Endothelial cell of umbilical vein (primary cell): Measurements from ENCODE around the gene SRGN. TPM values are rescaled to one million over a fixed set of nuclear protein-coding genes. Genes with fewer than 3 reads are reported as not detected.

Experiments
- BruUV-seq: library from RNA; stranded (reverse); fragments of 400-500 nt; replicated peaks from 2 replicates; lab custom pipeline; 2021; lab: Mats Ljungman, UMichigan
- CTCF ChIA-PET: fragments of 300-600, 350-600 bp; sonication (Branson Sonifier 250); formaldehyde crosslinking; loops from one replicate; lab custom pipeline; 2021; ENCODE audit warnings: antibody characterized with exemption, inconsistent platforms; lab: Charles Lee
- POLR2A ChIA-PET: fragments of 300-600, 350-600 bp; sonication (Branson Sonifier 250); formaldehyde crosslinking; loops from one replicate; lab custom pipeline; 2021; ENCODE audit warnings: antibody characterized with exemption, inconsistent platforms; lab: Charles Lee
- DNase-seq: peaks from one replicate; pipeline ENCODE4 v3.0.0-alpha.2; 2011; ENCODE audit warnings: low read depth, low spot score
- FAIRE-seq: peaks from 2 replicates; lab custom pipeline; 2011; peaks lifted over from hg19 to GRCh38; lab: Jason Lieb, UNC
- H2AFZ ChIP-seq: 2 replicates; pipeline ENCODE4 v1.6.0; 2012; ENCODE audit warnings: low read depth, low read length, control low read depth, inconsistent platforms
- H3K27ac ChIP-seq: 2 replicates; pipeline ENCODE4 v1.5.1; 2011; ENCODE audit warnings: low read depth, mild to moderate bottlenecking, control low read depth, low read length, moderate library complexity; ENCODE audit not compliant: insufficient read depth
- H3K27me3 ChIP-seq, 2 experiments: 2 replicates each; pipeline versions ENCODE4 v1.6.0 to v1.6.1; 2011; ENCODE audit warnings: low read length in 2 of 2, mixed read lengths in 1 of 2; ENCODE audit not compliant: control insufficient read depth in 2 of 2, insufficient read depth in 2 of 2
- H3K36me3 ChIP-seq, 2 experiments: 2 replicates in 1 of 2; 3 replicates in 1 of 2; pipeline ENCODE4 v1.5.1; 2011; ENCODE audit warnings: low read length in 2 of 2, mild to moderate bottlenecking in 1 of 2, moderate library complexity in 1 of 2; ENCODE audit not compliant: control insufficient read depth in 2 of 2, insufficient read depth in 2 of 2; ENCODE audit errors: extremely low read depth in 1 of 2
- H3K4me1 ChIP-seq: 3 replicates; pipeline ENCODE4 v1.5.1; 2011; ENCODE audit warnings: mild to moderate bottlenecking, low read length; ENCODE audit not compliant: control insufficient read depth, insufficient read depth; ENCODE audit errors: extremely low read depth
- H3K4me2 ChIP-seq: 2 replicates; pipeline ENCODE4 v1.6.1; 2011; ENCODE audit warnings: low read length, control low read depth, mixed read lengths; ENCODE audit not compliant: insufficient read depth
- H3K4me3 ChIP-seq, 3 experiments: fragments of 200-600 bp in 1 of 3; sonication (generic), shearing (Covaris generic) in 1 of 3; replicated peaks in 1 of 3; 2 replicates each; pipeline ENCODE4 v1.5.1; 2011 to 2016; ENCODE audit warnings: control low read depth in 3 of 3, low read length in 3 of 3, mild to moderate bottlenecking in 2 of 3, inconsistent platforms in 1 of 3, low read depth in 1 of 3, moderate library complexity in 1 of 3; ENCODE audit not compliant: insufficient read depth in 1 of 3
- H3K79me2 ChIP-seq: 2 replicates; pipeline ENCODE4 v1.6.0; 2012; ENCODE audit warnings: low read length, inconsistent platforms; ENCODE audit not compliant: control insufficient read depth, insufficient read depth
- H3K9ac ChIP-seq: replicated peaks from 2 replicates; pipeline ENCODE3; 2011; ENCODE audit warnings: low read length, control low read depth; ENCODE audit not compliant: insufficient read depth; ENCODE audit errors: extremely low read depth
- H3K9me1 ChIP-seq: replicated peaks from 3 replicates; pipeline ENCODE4 v1.6.0; 2011; ENCODE audit warnings: mild to moderate bottlenecking, low read length; ENCODE audit not compliant: control insufficient read depth, insufficient read depth; ENCODE audit errors: extremely low read depth
- H3K9me3 ChIP-seq: replicated peaks from 2 replicates; pipeline ENCODE4 v1.5.1; 2012; ENCODE audit warnings: low read length, inconsistent platforms; ENCODE audit not compliant: control insufficient read depth, insufficient read depth
- H4K20me1 ChIP-seq: replicated peaks from 2 replicates; pipeline ENCODE3; 2011; ENCODE audit warnings: mild to moderate bottlenecking, low read length; ENCODE audit not compliant: control insufficient read depth, insufficient read depth; ENCODE audit errors: extremely low read depth
- CTCF ChIP-seq, 2 donors: IDR thresholded peaks; 1 replicate in 1 of 2; 2 replicates in 1 of 2; pipeline ENCODE4 v1.5.1; 2011; ENCODE audit warnings: low read length in 2 of 2, mild to moderate bottlenecking in 2 of 2, moderate library complexity in 2 of 2, control low read depth in 1 of 2, inconsistent platforms in 1 of 2, low read depth in 1 of 2; ENCODE audit not compliant: insufficient read depth in 1 of 2; ENCODE audit errors: extremely low read depth in 1 of 2
- EZH2 ChIP-seq: IDR thresholded peaks from 2 replicates; pipeline ENCODE4 v1.6.1; 2012; ENCODE audit warnings: borderline replicate concordance, low read depth, mild to moderate bottlenecking, moderate library complexity, low read length, inconsistent platforms; ENCODE audit not compliant: severe bottlenecking
- FOS ChIP-seq: IDR thresholded peaks from 2 replicates; pipeline ENCODE4 v1.6.1; 2011; ENCODE audit warnings: mild to moderate bottlenecking, low read length, moderate library complexity, borderline replicate concordance; ENCODE audit not compliant: insufficient read depth
- GATA2 ChIP-seq: IDR thresholded peaks from 2 replicates; pipeline ENCODE4 v1.7.0; 2011; ENCODE audit warnings: low read depth, mild to moderate bottlenecking, moderate library complexity, mixed read lengths, low read length; ENCODE audit not compliant: insufficient read length, insufficient read depth
- JUN ChIP-seq: IDR thresholded peaks from 2 replicates; pipeline ENCODE4 v1.6.1; 2011; ENCODE audit warnings: borderline replicate concordance, low read depth; ENCODE audit not compliant: insufficient read length, insufficient read depth
- MAX ChIP-seq: IDR thresholded peaks from 2 replicates; pipeline ENCODE4 v1.6.1; 2011; ENCODE audit not compliant: insufficient read depth, insufficient read length
- MYC ChIP-seq: IDR thresholded peaks from one replicate; pipeline ENCODE4 v1.6.1; 2011; ENCODE audit warnings: mild to moderate bottlenecking, low read depth, low read length
- POLR2A ChIP-seq: IDR thresholded peaks from 2 replicates; pipeline ENCODE4 v1.6.1; 2012; ENCODE audit warnings: low read depth, mild to moderate bottlenecking, control low read depth, low read length
- POLR2AphosphoS5 ChIP-seq: IDR thresholded peaks from 2 replicates; pipeline ENCODE4 v1.6.1; 2012; ENCODE audit warnings: low read depth, mild to moderate bottlenecking, control low read depth, low read length, moderate library complexity; ENCODE audit not compliant: insufficient read depth
- dilution Hi-C: fragments of 300-500 bp; cut with MboI; formaldehyde crosslinking; loops from one replicate; pipeline ENCODE4 v1.15.0; 2019; ENCODE audit warnings: low sequenced_read_pairs; ENCODE audit not compliant: extremely low pct_ligation_motif_present
- intact Hi-C: fragments of 100-400 bp; cut with micrococcal nuclease; formaldehyde crosslinking; loops from one replicate; pipeline ENCODE4 v1.10.0; 2022
- polyA plus RNA-seq, 4 experiments: library from polyadenylated mRNA; depleted of rRNA in 3 of 4; stranded (reverse) in 3 of 4; unstranded in 1 of 4; fragments of >200 nt; gene quantifications; 2 replicates each; pipeline versions ENCODE4 v1.2.1 to v1.2.3, GENCODE V29; 2011 to 2012; ENCODE audit warnings: missing spikeins in 1 of 4
- total RNA-seq: library from RNA; stranded (reverse); gene quantifications from 2 replicates; pipeline ENCODE4 v1.2.3, GENCODE V29; 2021

The SRGN gene
- total and polyA plus RNA-seq, 2 donors (not counting 3 experiments of a cell fraction or from before 2014, with no cell fraction given), result 384 to 450 TPM

DNA sequence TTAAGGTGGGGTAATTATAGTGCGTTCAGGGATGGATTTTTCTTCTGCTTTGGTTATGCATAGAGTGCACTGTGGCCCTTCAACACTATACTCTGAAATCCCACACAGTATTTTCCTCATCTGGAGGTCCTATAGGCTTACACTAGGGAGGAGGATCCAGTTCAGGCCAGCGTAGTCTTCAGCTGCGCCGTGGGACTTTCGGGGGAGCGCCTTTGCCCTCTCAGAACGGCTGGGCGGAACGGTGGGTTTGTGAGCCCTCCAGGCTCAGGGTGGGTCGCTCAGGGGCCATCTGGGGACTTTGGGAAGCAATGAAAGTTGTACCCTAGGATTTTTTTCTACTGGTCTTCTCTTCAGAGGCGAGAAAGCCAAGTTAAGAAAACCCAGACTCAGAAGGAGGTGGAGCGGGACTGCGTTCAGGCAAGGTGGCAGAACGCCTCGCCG, 35.4 kb downstream of the SRGN start:
- DNase-seq (no peak), FAIRE-seq (no peak)
- peak overlapping the region; percentile 85 for H3K9ac ChIP-seq
- H3K4me1 ChIP-seq, result peaks cover 16% of the 10 kb centered on the region
- dilution Hi-C loops, result no loop called here
- intact Hi-C loops, result loop anchor here (1.0 to 5.0 kb wide), 4 partner anchors 23 to 289 kb away; partner anchors contain the start of gene KIFBP
- peaks cover 38% of the 10 kb centered on the region for H3K79me2 ChIP-seq
- BruUV-seq, result TSS peak; percentile 99
- peaks cover 3% of the 10 kb centered on the region for H4K20me1 ChIP-seq
- H3K9me1 ChIP-seq, result no peaks in the 10 kb centered on the region
- ChIA-PET POLR2A (no interaction called here), CTCF (interaction anchor here (1.0 to 5.2 kb wide), 2 partner anchors 29 to 117 kb away, joined by 4 to 51 read pairs; no protein-coding TSS in a partner anchor)
- H3K9me3 ChIP-seq, result no peaks in the 10 kb centered on the region
- peak overlapping the region; percentile 48 for H3K4me2 ChIP-seq
- no peaks in the 10 kb centered on the region for H3K36me3 ChIP-seq
- H3K4me3 ChIP-seq, result peak overlapping the region; percentile 50 to 81 (median 58)
- no peaks in the 10 kb centered on the region for H3K27me3 ChIP-seq
- H2AFZ ChIP-seq, result peak overlapping the region; percentile 37
- peak overlapping the region; percentile 79 for H3K27ac ChIP-seq
- TF ChIP-seq GATA2, result no peak
- no peak for TF ChIP-seq JUN
- TF ChIP-seq MYC, result no peak
- TF ChIP-seq FOS, result no peak
- TF ChIP-seq MAX, result no peak
- TF ChIP-seq POLR2A, result no peak
- no peak for TF ChIP-seq CTCF (IDR thresholded peaks at IDR 0.05; ENCODE audit: extremely low read depth in 1 of 2, insufficient read depth in 1 of 2, low read depth in 1 of 2, low read length in 2 of 2)
- no peak for TF ChIP-seq EZH2
- TF ChIP-seq POLR2AphosphoS5, result no peak
